ENCODE data around the gene SLC39A1. TPM values are rescaled to one million over a fixed set of nuclear protein-coding genes. Genes with fewer than 3 reads are reported as not detected.
A peak's percentile ranks its signal among the peaks of the same experiment; 100 is the strongest.

SLC39A1 gene
- total and polyA plus RNA-seq, 9 of the 15 experiments (the other 6 are each of a cell fraction or from before 2014, with no cell fraction given): 9.9 to 81.1 (median 62.7) TPM

- TF ChIP-seq ARID4B (CRISPR knock-in tag; IDR thresholded peaks at IDR 0.05) (peak; percentile 83; the same call in 1 of the 2 replicates), STAT6 (CRISPR knock-in tag; IDR thresholded peaks at IDR 0.05) (no peak), HNRNPK (IDR thresholded peaks at IDR 0.05; ENCODE audit: low read depth, low read length, poor library complexity, severe bottlenecking) (no peak), TEAD1 (CRISPR knock-in tag; IDR thresholded peaks at IDR 0.05) (no peak), MGA (IDR thresholded peaks at IDR 0.05) (no peak), MEF2D (tag; conservative IDR thresholded peaks at IDR 0.05; ENCODE audit: low read depth) (no peak), CC2D1A (IDR thresholded peaks at IDR 0.05) (no peak)
Observed at GRCh38 chr1:153945795-153946621, 17.3 kb downstream of the SLC39A1 start (continued).
